ENCODE measurements around the gene OFD1.

GRCh38 chrX:13685126-13685763 is 49.3 kb upstream of the OFD1 start:
- TF ChIP-seq CTCF (IDR thresholded peaks at IDR 0.05), result no peak
- TF ChIP-seq POLR2A (IDR thresholded peaks at IDR 0.05), result no peak
- no peak for TF ChIP-seq POLR2AphosphoS5 (IDR thresholded peaks at IDR 0.05)

Data from breast epithelium (tissue), 3 donors.